GM12892 (cell line): ENCODE results near the gene COL1A1.

Experiments used
- POLR2A ChIP-seq: IDR thresholded peaks from 2 replicates; pipeline ENCODE4 v1.6.1; 2011; ENCODE audit warnings: low read depth, low read length, control low read depth
- POLR2AphosphoS5 ChIP-seq: IDR thresholded peaks from 2 replicates; pipeline ENCODE4 v1.6.1; 2011; ENCODE audit warnings: low read depth, low read length, control low read depth
- TAF1 ChIP-seq: IDR thresholded peaks from 2 replicates; pipeline ENCODE4 v1.6.1; 2011; ENCODE audit warnings: low read depth, mild to moderate bottlenecking, control low read depth, low read length, borderline replicate concordance

GRCh38 chr17:50208611-50209061 is 7.2 kb upstream of the COL1A1 start:
- TF ChIP-seq POLR2A: no peak
- no peak for TF ChIP-seq TAF1
- no peak for TF ChIP-seq POLR2AphosphoS5
